Spleen (tissue), 11 donors: ENCODE data around the gene EMC10. TPM values are rescaled to one million over a fixed set of nuclear protein-coding genes. Genes with fewer than 3 reads are reported as not detected.

Experiments
- DNase-seq: peaks from one replicate; pipeline ENCODE4 v3.0.0-alpha.2; 2020
- H3K27ac ChIP-seq, 8 donors: fragments of 200-600 bp; sonication (generic) in 7 of 8; 1 replicate in 4 of 8; 2 replicates in 4 of 8; pipeline versions ENCODE4 v1.5.0 to v1.8.0; 2016 to 2021; ENCODE audit warnings: inconsistent platforms in 4 of 8, mild to moderate bottlenecking in 4 of 8, moderate library complexity in 1 of 8
- H3K27me3 ChIP-seq, 7 donors: fragments of 200-600 bp; sonication (generic) in 6 of 7; replicated peaks in 1 of 7; 1 replicate in 4 of 7; 2 replicates in 3 of 7; pipeline versions ENCODE4 v1.5.0 to v1.8.0; 2016 to 2021; ENCODE audit warnings: inconsistent platforms in 3 of 7, mild to moderate bottlenecking in 1 of 7
- H3K36me3 ChIP-seq, 6 donors: fragments of 200-600 bp; sonication (generic) in 5 of 6; 1 replicate in 4 of 6; 2 replicates in 2 of 6; pipeline versions ENCODE4 v1.5.0 to v1.8.0; 2016 to 2021; ENCODE audit warnings: inconsistent platforms in 2 of 6
- H3K4me1 ChIP-seq, 6 donors: fragments of 200-600 bp; sonication (generic) in 5 of 6; 1 replicate in 3 of 6; 2 replicates in 3 of 6; pipeline versions ENCODE4 v1.5.0 to v1.8.0; 2016 to 2021; ENCODE audit warnings: inconsistent platforms in 3 of 6
- H3K4me3 ChIP-seq, 8 donors: fragments of 200-600 bp; sonication (generic) in 7 of 8; 1 replicate in 4 of 8; 2 replicates in 4 of 8; pipeline versions ENCODE4 v1.5.0 to v1.8.0; 2016 to 2021; ENCODE audit warnings: inconsistent platforms in 4 of 8, mild to moderate bottlenecking in 4 of 8, moderate library complexity in 2 of 8
- H3K9me3 ChIP-seq, 8 donors: fragments of 200-600 bp; sonication (generic) in 7 of 8; 1 replicate in 4 of 8; 2 replicates in 4 of 8; pipeline versions ENCODE4 v1.5.0 to v1.8.0; 2016 to 2021; ENCODE audit warnings: inconsistent platforms in 4 of 8
- POLR2A ChIP-seq, 3 donors: fragments of 450-650 bp; IDR thresholded peaks; one replicate each; pipeline ENCODE4 v1.5.1; 2017; ENCODE audit warnings: antibody characterized with exemption in 3 of 3, mild to moderate bottlenecking in 1 of 3
- POLR2AphosphoS5 ChIP-seq, 3 donors: sonication (generic); formaldehyde crosslinking; IDR thresholded peaks; one replicate each; pipeline ENCODE4 v1.5.1; 2017; ENCODE audit warnings: antibody characterized with exemption in 3 of 3
- WGBS, 5 donors: extraction: QIAGEN DNeasy Blood & Tissue Kit in 3 of 5; methylation state at CpG; one replicate each; pipeline versions ENCODE4 v1.1.5 to v1.1.7; 2013 to 2018; 5-methylcytosine and 5-hydroxymethylcytosine counted together
- intact Hi-C: fragments of 100-400 bp; cut with DNase I; formaldehyde crosslinking; loops from one replicate; pipeline ENCODE4 v1.15.0; 2023; ENCODE audit warnings: low total_unique reads
- polyA plus RNA-seq, 3 donors: library from polyadenylated mRNA; stranded (reverse); fragments of 200-250 nt; gene quantifications; one replicate each; pipeline ENCODE4 v1.2.1, GENCODE V29; 2013
- total RNA-seq, 7 donors: library from RNA; depleted of rRNA in 3 of 7; stranded (reverse); fragments of >200 nt in 3 of 7; fragmentation: NEBNext Ultra II Directional in 4 of 7; extraction: Animal tissue kit (Norgen Biotek cat#: 25700) in 4 of 7; gene quantifications; one replicate each; pipeline versions ENCODE4 v1.1.0 to v1.2.1, GENCODE V29; 2016 to 2021
- TF ChIP-seq, protein P1 (sequence below), 11 experiments: fragments of 200-600 bp in 7 of 11; fragments of 450-650 bp in 4 of 11; sonication (generic) in 4 of 11; IDR thresholded peaks in 8 of 11; conservative IDR thresholded peaks in 3 of 11; 1 replicate in 7 of 11; 2 replicates in 4 of 11; pipeline versions ENCODE4 v1.4.0 to v1.8.0; 2016 to 2021; ENCODE audit warnings: antibody characterized with exemption in 11 of 11, inconsistent platforms in 4 of 11, mild to moderate bottlenecking in 1 of 11
- donor health status: healthy with polysubstance abuse.
- donor health status: DM: no; HTN: no; CAD: no; lungs with moderate emphysema.
- donor health status: DM: no; HTN: no; CAD: no.
- donor health status: Bipolar disorder and iron deficiency.
- donor health status: healthy.
- donor health status: DM: no; HTN: no; CAD: no.
- donor health status: DM: yes; HTN: yes; CAD: no.

The EMC10 gene
- total and polyA plus RNA-seq, 10 donors: 31.0 to 72.6 (median 60.1) TPM

DNA sequence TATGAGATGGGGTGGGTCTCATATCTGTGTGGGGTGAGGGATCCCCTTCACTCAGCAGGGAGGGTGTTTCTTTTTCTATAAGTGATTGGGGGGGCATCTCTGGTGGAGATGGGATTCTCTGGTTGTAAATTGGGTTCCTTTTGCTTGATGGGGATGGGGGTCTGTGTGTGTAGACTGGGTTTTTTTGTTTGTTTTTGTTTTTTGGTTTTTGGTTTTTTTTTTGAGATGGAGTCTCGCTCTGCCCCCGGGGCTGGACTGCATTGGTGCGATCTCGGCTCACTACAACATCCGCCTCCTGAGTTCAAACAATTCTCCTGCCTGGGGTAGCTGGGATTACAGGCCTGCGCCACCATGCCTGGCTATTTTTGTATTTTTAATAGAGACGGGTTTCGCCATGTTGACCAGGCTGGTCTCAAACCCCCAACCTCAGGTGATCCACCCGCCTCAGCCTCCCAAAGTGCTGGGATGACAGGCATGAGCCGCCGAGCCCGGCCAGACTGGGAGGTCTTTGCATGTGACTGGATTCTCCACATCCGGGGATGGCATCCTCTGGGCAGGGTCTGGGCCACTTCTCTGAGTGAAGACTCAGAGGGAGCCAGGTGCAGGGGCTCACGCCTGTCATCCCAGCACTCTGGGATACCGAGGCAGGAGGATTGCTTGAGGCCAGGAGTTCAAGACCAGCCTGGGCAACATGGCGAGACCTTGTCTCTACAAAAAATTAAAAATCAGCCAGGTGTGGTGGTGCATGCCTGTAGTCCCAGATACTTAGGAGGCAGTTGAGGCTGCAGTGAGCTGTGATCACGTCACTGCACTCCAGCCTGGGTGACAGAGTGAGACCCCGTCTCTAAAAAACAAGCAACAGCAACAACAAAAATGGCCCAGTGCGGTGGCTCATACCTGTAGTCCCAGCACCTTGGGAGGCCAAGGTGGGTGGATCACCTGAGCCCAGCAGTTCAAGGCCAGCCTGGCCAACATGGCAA lies 42.8 kb upstream of the EMC10 start:
- no peak for DNase-seq
- TF ChIP-seq, protein P1, sequence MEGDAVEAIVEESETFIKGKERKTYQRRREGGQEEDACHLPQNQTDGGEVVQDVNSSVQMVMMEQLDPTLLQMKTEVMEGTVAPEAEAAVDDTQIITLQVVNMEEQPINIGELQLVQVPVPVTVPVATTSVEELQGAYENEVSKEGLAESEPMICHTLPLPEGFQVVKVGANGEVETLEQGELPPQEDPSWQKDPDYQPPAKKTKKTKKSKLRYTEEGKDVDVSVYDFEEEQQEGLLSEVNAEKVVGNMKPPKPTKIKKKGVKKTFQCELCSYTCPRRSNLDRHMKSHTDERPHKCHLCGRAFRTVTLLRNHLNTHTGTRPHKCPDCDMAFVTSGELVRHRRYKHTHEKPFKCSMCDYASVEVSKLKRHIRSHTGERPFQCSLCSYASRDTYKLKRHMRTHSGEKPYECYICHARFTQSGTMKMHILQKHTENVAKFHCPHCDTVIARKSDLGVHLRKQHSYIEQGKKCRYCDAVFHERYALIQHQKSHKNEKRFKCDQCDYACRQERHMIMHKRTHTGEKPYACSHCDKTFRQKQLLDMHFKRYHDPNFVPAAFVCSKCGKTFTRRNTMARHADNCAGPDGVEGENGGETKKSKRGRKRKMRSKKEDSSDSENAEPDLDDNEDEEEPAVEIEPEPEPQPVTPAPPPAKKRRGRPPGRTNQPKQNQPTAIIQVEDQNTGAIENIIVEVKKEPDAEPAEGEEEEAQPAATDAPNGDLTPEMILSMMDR (IDR thresholded peaks at IDR 0.05 in 8 of 11, conservative IDR thresholded peaks at IDR 0.05 in 3 of 11): no peak
- no peak for TF ChIP-seq POLR2A (IDR thresholded peaks at IDR 0.05)
- TF ChIP-seq POLR2AphosphoS5 (IDR thresholded peaks at IDR 0.05): no peak
- 75 to 85% (median 81%) methylated on average over 17 to 19 of the region's 19 CpGs for WGBS, 5 donors
- H3K27me3 ChIP-seq: peaks cover 0 to 30% (median 9%) of the 10 kb centered on the region in 7 donors
- peaks cover 8 to 66% (median 39%) of the 10 kb centered on the region in 6 donors for H3K4me1 ChIP-seq
- no peak overlapping the region for H3K4me3 ChIP-seq
- H3K27ac ChIP-seq: peak overlapping the region in 3 of 8 donors; percentile 21 to 94 (median 37)
- no peaks in the 10 kb centered on the region for H3K36me3 ChIP-seq
- intact Hi-C loops: no loop called here
- no peaks in the 10 kb centered on the region for H3K9me3 ChIP-seq

DNA sequence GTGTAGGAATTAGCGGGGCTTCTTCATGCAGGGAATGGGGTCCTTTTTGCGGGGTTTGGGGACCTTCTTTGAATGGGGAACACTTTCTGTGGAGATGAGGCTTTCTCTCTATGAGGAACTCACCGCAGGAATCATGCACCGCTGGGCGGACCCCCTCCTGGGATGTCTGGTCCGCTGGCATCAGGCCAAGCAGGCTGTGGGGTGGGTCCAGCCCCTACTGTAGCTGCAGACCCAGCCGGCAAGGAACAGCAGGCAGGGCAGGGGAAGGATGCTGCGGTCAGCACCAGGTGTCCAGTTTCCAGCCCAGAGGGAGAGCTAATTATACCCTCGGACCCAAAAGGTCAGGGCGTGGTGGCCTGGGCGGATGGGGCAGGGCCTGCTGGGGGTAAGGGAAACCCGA lies 41.8 kb upstream of the EMC10 start:
- Histone ChIP-seq H3K4me3 (no peak overlapping the region), H3K4me1 (peaks cover 8 to 55% (median 37%) of the 10 kb centered on the region in 6 donors), H3K36me3 (no peaks in the 10 kb centered on the region), H3K27ac (peak overlapping the region in 1 of 8 donors; percentile 45), H3K9me3 (no peaks in the 10 kb centered on the region), H3K27me3 (peaks cover 0 to 30% (median 9%) of the 10 kb centered on the region in 7 donors)
- intact Hi-C loops: no loop called here
- 32 to 65% (median 54%) methylated on average over 11 to 12 of the region's 12 CpGs for WGBS, 5 donors
- DNase-seq: peak; percentile 91
- TF ChIP-seq, protein P1 (IDR thresholded peaks at IDR 0.05 in 8 of 11, conservative IDR thresholded peaks at IDR 0.05 in 3 of 11): no peak
- TF ChIP-seq POLR2AphosphoS5 (IDR thresholded peaks at IDR 0.05) (peak; percentile 66 to 79 (median 72)), POLR2A (IDR thresholded peaks at IDR 0.05) (no peak)

DNA sequence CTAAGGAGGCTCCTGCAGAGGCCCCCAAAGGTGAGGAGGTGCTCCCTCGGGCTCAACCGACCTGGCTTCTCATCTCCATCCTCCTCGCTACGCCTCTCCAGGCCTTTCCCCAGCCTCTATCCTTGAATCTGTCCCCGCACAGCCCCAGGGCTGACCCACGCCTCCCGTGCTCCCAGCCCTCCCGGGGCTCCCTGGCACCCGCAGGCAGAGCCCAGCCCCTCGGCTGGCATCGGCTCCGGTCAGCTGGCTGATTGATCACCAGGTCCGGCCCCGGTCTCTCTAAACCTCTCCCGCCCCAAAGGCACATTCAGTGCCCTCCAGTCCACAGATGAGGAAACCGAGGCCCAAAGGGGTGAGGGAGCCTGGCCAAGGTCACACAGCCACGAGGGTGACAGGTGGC lies 41.1 kb upstream of the EMC10 start:
- peaks cover 8 to 49% (median 34%) of the 10 kb centered on the region in 6 donors for H3K4me1 ChIP-seq
- no peak for DNase-seq
- no peak for TF ChIP-seq POLR2AphosphoS5 (IDR thresholded peaks at IDR 0.05)
- TF ChIP-seq, protein P1 (IDR thresholded peaks at IDR 0.05 in 8 of 11, conservative IDR thresholded peaks at IDR 0.05 in 3 of 11): no peak
- TF ChIP-seq POLR2A (IDR thresholded peaks at IDR 0.05): no peak

DNA sequence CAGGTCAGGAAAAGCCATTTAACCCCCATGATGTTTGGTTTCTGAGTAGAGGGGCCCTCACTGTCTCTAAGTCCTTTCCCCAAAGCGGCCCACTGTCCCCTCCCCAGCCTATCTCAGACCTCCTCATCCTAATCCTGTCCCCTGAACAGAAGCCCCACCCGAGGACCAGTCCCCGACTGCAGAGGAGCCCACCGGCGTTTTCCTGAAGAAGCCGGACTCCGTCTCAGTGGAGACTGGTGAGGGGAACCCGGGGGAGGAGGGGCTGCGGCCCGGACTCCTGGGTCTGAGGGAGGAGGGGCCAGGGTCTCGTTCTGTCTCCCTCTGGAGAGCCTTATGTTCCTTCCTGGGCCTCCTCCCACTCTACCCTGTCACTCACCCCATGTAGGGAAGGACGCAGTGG lies 40.7 kb upstream of the EMC10 start:
- H3K4me1 ChIP-seq: peaks cover 8 to 45% (median 32%) of the 10 kb centered on the region in 6 donors
- 73 to 83% (median 76%) methylated on average over 5 to 12 of the region's 12 CpGs for WGBS, 5 donors
- TF ChIP-seq POLR2AphosphoS5 (IDR thresholded peaks at IDR 0.05) (no peak), POLR2A (IDR thresholded peaks at IDR 0.05) (no peak)
- TF ChIP-seq, protein P1 (IDR thresholded peaks at IDR 0.05 in 8 of 11, conservative IDR thresholded peaks at IDR 0.05 in 3 of 11): no peak
- no peak overlapping the region for H3K27ac ChIP-seq
- intact Hi-C loops: no loop called here
- no peak overlapping the region for H3K4me3 ChIP-seq
- peaks cover 0 to 27% (median 9%) of the 10 kb centered on the region in 7 donors for H3K27me3 ChIP-seq
- no peaks in the 10 kb centered on the region for H3K36me3 ChIP-seq
- no peak for DNase-seq
- H3K9me3 ChIP-seq: no peaks in the 10 kb centered on the region

More for the DNA sequence above, 41.1 kb upstream of the EMC10 start:
- H3K36me3 ChIP-seq: no peaks in the 10 kb centered on the region
- H3K4me3 ChIP-seq: no peak overlapping the region
- peaks cover 0 to 28% (median 9%) of the 10 kb centered on the region in 7 donors for H3K27me3 ChIP-seq
- H3K9me3 ChIP-seq: no peaks in the 10 kb centered on the region
- H3K27ac ChIP-seq: no peak overlapping the region
- intact Hi-C loops: no loop called here
- 80 to 89% (median 84%) methylated on average over 16 to 17 of the region's 17 CpGs for WGBS, 5 donors
